ENCODE measurements around the gene TCF4.
"Not testable (repeated sequence)": the region's sequence is repeated elsewhere in the genome, so short reads cannot be mapped to it uniquely, and the experiment has no call there.

TCF4 gene

GRCh38 chr18:55477860-55478581 lies 110.0 kb downstream of the TCF4 start:
- FAIRE-seq (no peak), DNase-seq (ENCODE audit: insufficient read length, low spot score) (no peak)
- TF ChIP-seq SPI1 (IDR thresholded peaks at IDR 0.05; ENCODE audit: low read depth, low read length) (no peak), POU2F2 (IDR thresholded peaks at IDR 0.05; ENCODE audit: low read depth, low read length) (no peak), TAF1 (IDR thresholded peaks at IDR 0.05; ENCODE audit: low read depth, low read length) (no peak), PAX5 (IDR thresholded peaks at IDR 0.05; ENCODE audit: insufficient read depth, low read length, severe bottlenecking) (no peak), POLR2AphosphoS5 (IDR thresholded peaks at IDR 0.05; ENCODE audit: low read depth, low read length) (no peak), POLR2A (IDR thresholded peaks at IDR 0.05; ENCODE audit: low read depth, low read length) (no peak)

DNA sequence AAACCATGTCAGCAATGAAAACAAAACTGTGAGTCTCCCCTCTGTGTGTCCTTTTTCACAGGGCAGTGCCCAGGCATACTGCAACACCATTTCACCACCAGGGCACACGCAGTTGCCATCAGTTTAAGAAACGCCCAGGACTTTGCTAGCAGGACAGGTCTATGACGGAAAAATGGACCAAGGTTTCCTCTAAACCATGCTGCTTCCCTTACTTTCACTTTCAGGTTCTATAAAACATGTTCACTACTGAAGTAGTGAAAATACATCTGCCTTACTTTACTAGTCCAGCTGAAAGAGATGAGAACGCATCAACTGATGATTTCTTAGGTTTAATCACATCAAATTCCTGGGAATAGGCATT lies 110.5 kb downstream of the TCF4 start:
- TF ChIP-seq PAX5 (IDR thresholded peaks at IDR 0.05; ENCODE audit: insufficient read depth, low read length, severe bottlenecking) = no peak
- no peak for TF ChIP-seq POU2F2 (IDR thresholded peaks at IDR 0.05; ENCODE audit: low read depth, low read length)
- TF ChIP-seq POLR2AphosphoS5 (IDR thresholded peaks at IDR 0.05; ENCODE audit: low read depth, low read length) = no peak
- TF ChIP-seq SPI1 (IDR thresholded peaks at IDR 0.05; ENCODE audit: low read depth, low read length) = no peak
- no peak for TF ChIP-seq TAF1 (IDR thresholded peaks at IDR 0.05; ENCODE audit: low read depth, low read length)
- TF ChIP-seq POLR2A (IDR thresholded peaks at IDR 0.05; ENCODE audit: low read depth, low read length) = no peak
- DNase-seq (ENCODE audit: insufficient read length, low spot score) (no peak), FAIRE-seq (peak; percentile 94)

- DNase-seq (ENCODE audit: insufficient read length, low spot score) (no peak), FAIRE-seq (no peak)
- no peak for TF ChIP-seq POLR2AphosphoS5 (IDR thresholded peaks at IDR 0.05; ENCODE audit: low read depth, low read length)
- no peak for TF ChIP-seq POU2F2 (IDR thresholded peaks at IDR 0.05; ENCODE audit: low read depth, low read length)
- no peak for TF ChIP-seq POLR2A (IDR thresholded peaks at IDR 0.05; ENCODE audit: low read depth, low read length)
- no peak for TF ChIP-seq TAF1 (IDR thresholded peaks at IDR 0.05; ENCODE audit: low read depth, low read length)
- no peak for TF ChIP-seq PAX5 (IDR thresholded peaks at IDR 0.05; ENCODE audit: insufficient read depth, low read length, severe bottlenecking)
- no peak for TF ChIP-seq SPI1 (IDR thresholded peaks at IDR 0.05; ENCODE audit: low read depth, low read length)
Measured at GRCh38 chr18:55475916-55476315, 112.1 kb downstream of the TCF4 start.

GRCh38 chr18:55475467-55475866 lies 112.5 kb downstream of the TCF4 start:
- DNase-seq (ENCODE audit: insufficient read length, low spot score) (no peak), FAIRE-seq (no peak)
- no peak for TF ChIP-seq POU2F2 (IDR thresholded peaks at IDR 0.05; ENCODE audit: low read depth, low read length)
- TF ChIP-seq POLR2A (IDR thresholded peaks at IDR 0.05; ENCODE audit: low read depth, low read length) = no peak
- no peak for TF ChIP-seq TAF1 (IDR thresholded peaks at IDR 0.05; ENCODE audit: low read depth, low read length)
- no peak for TF ChIP-seq SPI1 (IDR thresholded peaks at IDR 0.05; ENCODE audit: low read depth, low read length)
- TF ChIP-seq POLR2AphosphoS5 (IDR thresholded peaks at IDR 0.05; ENCODE audit: low read depth, low read length) = no peak
- no peak for TF ChIP-seq PAX5 (IDR thresholded peaks at IDR 0.05; ENCODE audit: insufficient read depth, low read length, severe bottlenecking)

- FAIRE-seq = no peak
- no peak for DNase-seq (ENCODE audit: insufficient read length, low spot score)
- TF ChIP-seq TAF1 (IDR thresholded peaks at IDR 0.05; ENCODE audit: low read depth, low read length) (no peak), POLR2A (IDR thresholded peaks at IDR 0.05; ENCODE audit: low read depth, low read length) (no peak), POLR2AphosphoS5 (IDR thresholded peaks at IDR 0.05; ENCODE audit: low read depth, low read length) (no peak), POU2F2 (IDR thresholded peaks at IDR 0.05; ENCODE audit: low read depth, low read length) (no peak), SPI1 (IDR thresholded peaks at IDR 0.05; ENCODE audit: low read depth, low read length) (no peak), PAX5 (IDR thresholded peaks at IDR 0.05; ENCODE audit: insufficient read depth, low read length, severe bottlenecking) (no peak)
Measured at GRCh38 chr18:55473560-55473959, 114.4 kb downstream of the TCF4 start.

DNA sequence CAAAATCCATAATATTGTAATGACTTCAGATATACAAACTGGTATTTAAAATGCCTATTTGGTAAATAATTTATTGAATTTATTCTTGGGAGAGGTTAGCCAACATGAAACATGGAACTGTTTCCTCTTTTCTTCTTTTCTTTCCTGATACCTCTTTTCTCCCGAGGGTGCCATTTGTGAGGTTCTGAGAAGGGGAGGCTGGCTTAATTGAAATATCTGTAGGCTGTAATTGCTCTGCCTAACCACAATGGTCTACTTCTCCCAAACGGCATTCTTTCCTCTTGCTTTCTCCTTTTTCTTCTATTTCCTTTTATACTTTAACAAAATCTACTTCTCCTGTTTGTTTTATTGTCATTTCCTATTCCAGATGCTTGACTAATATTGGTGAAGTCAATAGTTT lies 114.9 kb downstream of the TCF4 start:
- TF ChIP-seq PAX5 (IDR thresholded peaks at IDR 0.05; ENCODE audit: insufficient read depth, low read length, severe bottlenecking) (no peak), POU2F2 (IDR thresholded peaks at IDR 0.05; ENCODE audit: low read depth, low read length) (no peak), TAF1 (IDR thresholded peaks at IDR 0.05; ENCODE audit: low read depth, low read length) (no peak), POLR2AphosphoS5 (IDR thresholded peaks at IDR 0.05; ENCODE audit: low read depth, low read length) (no peak), SPI1 (IDR thresholded peaks at IDR 0.05; ENCODE audit: low read depth, low read length) (no peak)
- DNase-seq (ENCODE audit: insufficient read length, low spot score) = no peak
- no peak for FAIRE-seq

DNA sequence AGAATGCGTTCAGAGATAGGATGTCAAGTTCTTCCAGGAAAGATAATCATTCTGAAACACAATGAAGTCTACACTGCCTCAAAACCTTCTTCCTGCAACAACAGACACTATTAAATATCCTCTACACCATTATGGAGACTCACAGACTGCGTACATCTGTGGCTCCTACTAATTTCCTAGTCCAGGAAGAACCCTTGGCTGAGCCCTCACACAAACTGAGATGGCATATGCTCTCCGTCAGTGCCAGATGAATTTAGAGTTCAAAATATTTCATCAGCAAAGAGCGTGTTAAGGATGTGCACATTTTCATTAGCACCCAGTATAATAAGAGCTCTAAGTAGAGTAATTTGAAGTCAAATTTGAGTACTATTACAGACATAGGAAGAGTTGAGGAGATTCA lies 117.2 kb downstream of the TCF4 start:
- DNase-seq (ENCODE audit: insufficient read length, low spot score) (no peak), FAIRE-seq (no peak)
- TF ChIP-seq SPI1 (IDR thresholded peaks at IDR 0.05; ENCODE audit: low read depth, low read length) (no peak), POLR2AphosphoS5 (IDR thresholded peaks at IDR 0.05; ENCODE audit: low read depth, low read length) (no peak), POLR2A (IDR thresholded peaks at IDR 0.05; ENCODE audit: low read depth, low read length) (no peak), POU2F2 (IDR thresholded peaks at IDR 0.05; ENCODE audit: low read depth, low read length) (no peak), TAF1 (IDR thresholded peaks at IDR 0.05; ENCODE audit: low read depth, low read length) (no peak), PAX5 (IDR thresholded peaks at IDR 0.05; ENCODE audit: insufficient read depth, low read length, severe bottlenecking) (no peak)

- not testable (repeated sequence) for DNase-seq (ENCODE audit: insufficient read length, low spot score); FAIRE-seq
Measured at GRCh38 chr18:55469134-55469533, 118.9 kb downstream of the TCF4 start.

GRCh38 chr18:55466789-55467188 lies 121.2 kb downstream of the TCF4 start:
- TF ChIP-seq TAF1 (IDR thresholded peaks at IDR 0.05; ENCODE audit: low read depth, low read length) = no peak
- TF ChIP-seq POU2F2 (IDR thresholded peaks at IDR 0.05; ENCODE audit: low read depth, low read length) = no peak
- TF ChIP-seq POLR2A (IDR thresholded peaks at IDR 0.05; ENCODE audit: low read depth, low read length) = no peak
- DNase-seq (ENCODE audit: insufficient read length, low spot score) (no peak), FAIRE-seq (no peak)

- FAIRE-seq (peak; percentile 76), DNase-seq (ENCODE audit: insufficient read length, low spot score) (no peak)
- TF ChIP-seq POLR2AphosphoS5 (IDR thresholded peaks at IDR 0.05; ENCODE audit: low read depth, low read length) = no peak
- no peak for TF ChIP-seq PAX5 (IDR thresholded peaks at IDR 0.05; ENCODE audit: insufficient read depth, low read length, severe bottlenecking)
- TF ChIP-seq SPI1 (IDR thresholded peaks at IDR 0.05; ENCODE audit: low read depth, low read length) = peak; percentile 36; the same call in 1 of the 2 replicates
Measured at GRCh38 chr18:55465313-55465712, 122.7 kb downstream of the TCF4 start.
